GM12873 (cell line): Measurements from ENCODE around the gene TUBB3.

Experiments
- TF ChIP-seq, protein P1 (sequence below): IDR thresholded peaks from 2 replicates; pipeline ENCODE4 v1.5.1; 2012; ENCODE audit warnings: low read depth, mild to moderate bottlenecking, moderate library complexity, low read length, control low read depth; ENCODE audit not compliant: insufficient read depth; ENCODE audit errors: missing control alignments

The TUBB3 gene

GRCh38 chr16:89946515-89946914 is 23.4 kb downstream of the TUBB3 start:
- TF ChIP-seq, protein P1, sequence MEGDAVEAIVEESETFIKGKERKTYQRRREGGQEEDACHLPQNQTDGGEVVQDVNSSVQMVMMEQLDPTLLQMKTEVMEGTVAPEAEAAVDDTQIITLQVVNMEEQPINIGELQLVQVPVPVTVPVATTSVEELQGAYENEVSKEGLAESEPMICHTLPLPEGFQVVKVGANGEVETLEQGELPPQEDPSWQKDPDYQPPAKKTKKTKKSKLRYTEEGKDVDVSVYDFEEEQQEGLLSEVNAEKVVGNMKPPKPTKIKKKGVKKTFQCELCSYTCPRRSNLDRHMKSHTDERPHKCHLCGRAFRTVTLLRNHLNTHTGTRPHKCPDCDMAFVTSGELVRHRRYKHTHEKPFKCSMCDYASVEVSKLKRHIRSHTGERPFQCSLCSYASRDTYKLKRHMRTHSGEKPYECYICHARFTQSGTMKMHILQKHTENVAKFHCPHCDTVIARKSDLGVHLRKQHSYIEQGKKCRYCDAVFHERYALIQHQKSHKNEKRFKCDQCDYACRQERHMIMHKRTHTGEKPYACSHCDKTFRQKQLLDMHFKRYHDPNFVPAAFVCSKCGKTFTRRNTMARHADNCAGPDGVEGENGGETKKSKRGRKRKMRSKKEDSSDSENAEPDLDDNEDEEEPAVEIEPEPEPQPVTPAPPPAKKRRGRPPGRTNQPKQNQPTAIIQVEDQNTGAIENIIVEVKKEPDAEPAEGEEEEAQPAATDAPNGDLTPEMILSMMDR: no peak

DNA sequence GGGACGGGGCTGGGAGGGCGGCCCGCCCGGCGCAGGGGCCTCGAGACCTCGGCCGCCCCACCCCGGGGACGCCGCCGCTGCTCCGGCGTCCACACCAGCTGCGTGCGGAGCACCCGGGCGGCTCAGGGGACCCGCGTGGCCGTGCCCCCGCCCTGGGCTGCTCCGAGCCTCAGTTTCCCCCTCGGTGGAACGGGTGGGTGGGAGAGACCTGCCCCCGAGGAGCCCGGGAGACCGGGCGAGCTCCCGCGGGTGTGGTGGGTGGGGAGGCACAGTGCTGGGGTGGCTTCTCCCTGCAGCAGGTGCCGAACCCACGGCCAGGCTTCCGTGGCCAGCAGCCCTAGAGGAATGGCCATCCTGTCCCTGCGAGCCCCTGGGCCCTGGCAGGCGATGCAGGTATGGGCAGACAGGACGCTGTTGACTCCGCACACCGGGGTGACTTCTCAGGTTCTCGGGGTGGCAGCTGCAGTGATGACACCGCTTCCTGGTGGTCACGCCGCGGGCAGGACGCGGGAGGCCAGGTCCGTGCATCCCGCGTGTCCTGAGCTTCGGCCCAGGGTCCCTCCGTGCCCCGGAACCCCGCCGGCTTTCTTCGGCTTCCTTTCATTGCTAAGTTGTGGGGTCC is 26.1 kb downstream of the TUBB3 start:
- TF ChIP-seq, protein P1: no peak

GRCh38 chr16:89949756-89950155 is 26.6 kb downstream of the TUBB3 start:
- TF ChIP-seq, protein P1: no peak

DNA sequence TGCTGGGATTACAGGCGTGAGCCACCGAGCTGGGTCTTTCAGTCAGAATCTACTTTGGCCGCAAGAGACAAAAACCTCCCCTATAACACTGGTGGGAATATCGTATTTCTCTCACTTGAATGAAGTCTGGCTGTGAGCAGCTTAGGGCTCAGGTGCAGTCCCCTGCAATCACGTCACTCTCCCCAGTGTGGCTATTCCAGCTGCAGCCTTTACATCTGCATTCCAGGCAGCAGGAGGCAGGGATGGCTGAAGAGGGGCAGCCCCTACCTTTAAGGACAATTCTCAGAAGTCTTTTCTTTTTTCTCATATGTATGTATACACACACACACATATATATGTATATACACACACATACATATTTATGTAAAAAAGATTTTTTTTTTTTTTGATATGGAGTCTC is 28.4 kb downstream of the TUBB3 start:
- TF ChIP-seq, protein P1: no peak

GRCh38 chr16:89952049-89952448 is 28.9 kb downstream of the TUBB3 start:
- TF ChIP-seq, protein P1: no peak

DNA sequence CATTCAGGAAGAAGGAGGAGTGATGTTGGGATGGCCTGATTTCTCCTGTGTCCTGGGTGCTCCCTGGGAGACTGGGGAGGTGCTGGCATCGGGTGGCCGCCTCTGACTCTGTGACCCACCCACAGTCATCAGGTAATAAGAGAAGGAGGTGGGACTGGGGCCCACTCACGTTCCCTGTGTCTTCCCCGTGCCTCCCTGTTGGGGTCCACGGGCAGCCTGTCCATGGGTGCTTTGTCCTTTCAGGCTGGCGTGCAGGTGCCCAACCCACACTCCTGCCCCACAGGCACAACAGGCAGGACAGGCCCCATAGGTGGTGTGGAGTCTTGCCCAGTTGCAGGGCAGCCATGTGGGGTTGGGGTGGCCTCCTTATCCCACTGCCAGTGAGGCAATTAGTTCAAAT is 29.4 kb downstream of the TUBB3 start:
- TF ChIP-seq, protein P1: no peak

- TF ChIP-seq, protein P1: no peak
These were observed 30.7 kb downstream of the TUBB3 start for GRCh38 chr16:89953671-89954406.
